H1 (cell line): ENCODE measurements around the gene PPP1R1B. TPM values are rescaled to one million over a fixed set of nuclear protein-coding genes. Genes with fewer than 3 reads are reported as not detected.

Experiments used
- USF2 ChIP-seq: IDR thresholded peaks from 2 replicates; pipeline ENCODE4 v1.6.1; 2011; ENCODE audit warnings: low read length, improper control_type of control experiment
- polyA plus RNA-seq, 7 experiments: library from polyadenylated mRNA; depleted of rRNA in 3 of 7; stranded (reverse) in 5 of 7; unstranded in 2 of 7; fragments of >200 nt in 5 of 7; fragments of 200-250 nt in 2 of 7; gene quantifications; 1 replicate in 5 of 7; 2 replicates in 1 of 7; 4 replicates in 1 of 7; pipeline versions ENCODE4 v1.2.1 to v1.2.3, GENCODE V29; 2011 to 2013; ENCODE audit warnings: missing spikeins in 2 of 7, mixed read lengths in 2 of 7
- total RNA-seq: library from RNA; stranded (reverse); fragmentation: NEBNext Ultra II Directional; extraction: Animal tissue kit (Norgen Biotek cat#: 25700); gene quantifications from 2 replicates; pipeline ENCODE4 v1.2.1, GENCODE V29; 2021

Gene PPP1R1B
- total and polyA plus RNA-seq, 2 of the 8 experiments (the other 6 are each of a cell fraction or from before 2014, with no cell fraction given) = 10.7 to 22.3 TPM

GRCh38 chr17:39612935-39613464 is 13.8 kb upstream of the PPP1R1B start (continued):
- no peak for TF ChIP-seq USF2
